ENCODE data around the gene RETN. TPM values are rescaled to one million over a fixed set of nuclear protein-coding genes. Genes with fewer than 3 reads are reported as not detected.

Gene RETN
- not detected for total RNA-seq

- TF ChIP-seq POLR2A (IDR thresholded peaks at IDR 0.05) (no peak), CTCF (IDR thresholded peaks at IDR 0.05) (no peak)
- no peak for DNase-seq (ENCODE audit: low spot score in 2 of 2)
- WGBS, 2 donors, result 64 to 90% methylated on average over 5 to 9 of the region's 9 CpGs
- no peak within 1 kb of the TSS for H3K4me3 ChIP-seq (ENCODE audit: low read depth, poor library complexity, severe bottlenecking)
- intact Hi-C loops (cut with DNase I; ENCODE audit: low total_unique reads), result no loop called here
Observed at GRCh38 chr19:7668842-7669241, at the start of gene RETN. RETN (plus strand) TSS chr19:7669049; CDS start chr19:7669327, 278 bp downstream.

- no peak for TF ChIP-seq POLR2A (IDR thresholded peaks at IDR 0.05)
- TF ChIP-seq CTCF (IDR thresholded peaks at IDR 0.05), result no peak
- no peak for DNase-seq (ENCODE audit: low spot score in 2 of 2)
- no peak overlapping the region for H3K4me3 ChIP-seq (ENCODE audit: low read depth, poor library complexity, severe bottlenecking)
- intact Hi-C loops (cut with DNase I; ENCODE audit: low total_unique reads), result no loop called here
- WGBS, 2 donors, result 68 to 82% methylated on average over 39 to 45 of the region's 48 CpGs
Observed at GRCh38 chr19:7619671-7620441, 49.0 kb upstream of the RETN start.

GRCh38 chr19:7620442-7621412, 48.1 kb upstream of the RETN start:
- intact Hi-C loops (cut with DNase I; ENCODE audit: low total_unique reads), result no loop called here
- TF ChIP-seq POLR2A (IDR thresholded peaks at IDR 0.05), result no peak
- TF ChIP-seq CTCF (IDR thresholded peaks at IDR 0.05), result no peak
- no peak overlapping the region for H3K4me3 ChIP-seq (ENCODE audit: low read depth, poor library complexity, severe bottlenecking)
- DNase-seq (ENCODE audit: low spot score in 2 of 2), result no peak
- WGBS, 2 donors, result 90 to 94% methylated on average over 28 to 41 of the region's 57 CpGs

- no peak overlapping the region for H3K4me3 ChIP-seq (ENCODE audit: low read depth, poor library complexity, severe bottlenecking)
- 85 to 91% methylated on average over 16 of the region's 16 CpGs for WGBS, 2 donors
- intact Hi-C loops (cut with DNase I; ENCODE audit: low total_unique reads), result no loop called here
- TF ChIP-seq CTCF (IDR thresholded peaks at IDR 0.05) (no peak), POLR2A (IDR thresholded peaks at IDR 0.05) (no peak)
- no peak for DNase-seq (ENCODE audit: low spot score in 2 of 2)
Observed at GRCh38 chr19:7622933-7623685, 45.7 kb upstream of the RETN start.

GRCh38 chr19:7623725-7624603, 44.9 kb upstream of the RETN start:
- intact Hi-C loops (cut with DNase I; ENCODE audit: low total_unique reads), result no loop called here
- no peak overlapping the region for H3K4me3 ChIP-seq (ENCODE audit: low read depth, poor library complexity, severe bottlenecking)
- DNase-seq (ENCODE audit: low spot score in 2 of 2), result no peak
- no peak for TF ChIP-seq POLR2A (IDR thresholded peaks at IDR 0.05)
- no peak for TF ChIP-seq CTCF (IDR thresholded peaks at IDR 0.05)
- 88 to 92% methylated on average over 36 to 39 of the region's 39 CpGs for WGBS, 2 donors
